ENCODE data around the gene MKKS. TPM values are rescaled to one million over a fixed set of nuclear protein-coding genes. Genes with fewer than 3 reads are reported as not detected.

Gene MKKS
- total RNA-seq, 1 experiment from 2014 or later: 19.9 TPM

GRCh38 chr20:10362674-10363073 is 71.3 kb downstream of the MKKS start:
- ATAC-seq: no peak
- H3K4me2 ChIP-seq (ENCODE audit: low read length): no peak overlapping the region

More at GRCh38 chr20:10362674-10363073, 71.3 kb downstream of the MKKS start:
- Histone ChIP-seq H3K27me3 (ENCODE audit: insufficient read depth, low read length) (no peaks in the 10 kb centered on the region), H3K9me2 (ENCODE audit: insufficient read depth) (no peaks in the 10 kb centered on the region), H3K9me3 (ENCODE audit: control insufficient read depth in 1 of 2, insufficient read depth in 1 of 2, low read depth in 1 of 2, low read length in 2 of 2) (no peaks in the 10 kb centered on the region), H3K4me1 (ENCODE audit: control insufficient read depth in 1 of 2, insufficient read depth in 2 of 2, low read length in 2 of 2) (no peaks in the 10 kb centered on the region), H3K79me2 (ENCODE audit: insufficient read depth, low read length) (no peaks in the 10 kb centered on the region), H2AFZ (ENCODE audit: low read depth, low read length, poor library complexity, severe bottlenecking) (no peak overlapping the region), H4K20me1 (ENCODE audit: insufficient read depth) (no peaks in the 10 kb centered on the region), H3K9ac (ENCODE audit: low read length) (no peak overlapping the region), H3K4me3 (replicated peaks in 1 of 2; ENCODE audit: low read depth in 1 of 2, low read length in 2 of 2) (no peak overlapping the region), H3K36me3 (ENCODE audit: control insufficient read depth in 1 of 2, insufficient read depth in 2 of 2, low read length in 2 of 2) (no peaks in the 10 kb centered on the region), H3K27ac (ENCODE audit: low read depth, low read length) (no peak overlapping the region)
- DNase-seq (ENCODE audit: low read depth, low spot score): no peak
- intact Hi-C loops (cut with micrococcal nuclease): no loop called here
- TF ChIP-seq YY1 (IDR thresholded peaks at IDR 0.05; ENCODE audit: extremely low read depth, insufficient replicate concordance, low read depth, low read length): no peak
- TF ChIP-seq CBX3 (IDR thresholded peaks at IDR 0.05; ENCODE audit: low read depth): no peak
- TF ChIP-seq REST (IDR thresholded peaks at IDR 0.05; ENCODE audit: low read depth): no peak
- no peak for TF ChIP-seq ATF3 (IDR thresholded peaks at IDR 0.05)
- no peak for TF ChIP-seq TCF7L2 (IDR thresholded peaks at IDR 0.05; ENCODE audit: borderline replicate concordance, extremely low read depth, insufficient read depth, insufficient read length)
- no peak for TF ChIP-seq SRF (IDR thresholded peaks at IDR 0.05; ENCODE audit: low read depth)
- TF ChIP-seq CTCF (IDR thresholded peaks at IDR 0.05 in 2 of 3, conservative IDR thresholded peaks at IDR 0.05 in 1 of 3; ENCODE audit: borderline replicate concordance in 1 of 3, insufficient read depth in 1 of 3, low read depth in 2 of 3, low read length in 2 of 3): no peak
- no peak for TF ChIP-seq FOSL1 (IDR thresholded peaks at IDR 0.05; ENCODE audit: low read depth)
- no peak for TF ChIP-seq EZH2 (IDR thresholded peaks at IDR 0.05)
- RAD21 ChIA-PET (ENCODE audit: low non-redundant PET in 1 of 2, low total read pairs in 2 of 2, uncharacterized antibody in 2 of 2, unreplicated experiment in 2 of 2): no interaction called here
- CTCF ChIA-PET: no interaction called here
- BruUV-seq (replicated peaks): no TSS peak
- POLR2A ChIA-PET: no interaction called here

All from HCT116 (cell line).